Neutrophil (primary cell): ENCODE results near the gene PRKN.

ENCODE experiments used
- H3K27ac ChIP-seq: fragments of 200-600 bp; sonication (generic); 2 replicates; pipeline ENCODE4 v1.5.1; 2016; ENCODE audit warnings: mild to moderate bottlenecking, moderate library complexity
- H3K27me3 ChIP-seq: fragments of 200-600 bp; sonication (generic); 2 replicates; pipeline ENCODE4 v1.6.0; 2016; ENCODE audit warnings: mild to moderate bottlenecking
- H3K36me3 ChIP-seq: fragments of 200-600 bp; sonication (generic); 2 replicates; pipeline ENCODE4 v1.5.1; 2017
- H3K4me1 ChIP-seq, 2 experiments: fragments of 200-600 bp in 1 of 2; sonication (generic) in 1 of 2; 1 replicate in 1 of 2; 2 replicates in 1 of 2; pipeline versions ENCODE4 v1.5.1 to v1.6.1; 2013 to 2016; ENCODE audit warnings: low read depth in 1 of 2, low read length in 1 of 2, mild to moderate bottlenecking in 1 of 2, moderate library complexity in 1 of 2; ENCODE audit not compliant: control insufficient read depth in 1 of 2, insufficient read depth in 1 of 2
- H3K4me3 ChIP-seq, 2 experiments: fragments of 200-600 bp in 1 of 2; sonication (generic) in 1 of 2; 1 replicate in 1 of 2; 2 replicates in 1 of 2; pipeline ENCODE4 v1.5.1; 2013 to 2016; ENCODE audit warnings: low read depth in 1 of 2, low read length in 1 of 2, mild to moderate bottlenecking in 1 of 2, moderate library complexity in 1 of 2
- H3K9me3 ChIP-seq: fragments of 200-600 bp; sonication (generic); 2 replicates; pipeline ENCODE4 v1.5.1; 2016
- CTCF ChIP-seq: fragments of 200-600 bp; sonication (generic); IDR thresholded peaks from 2 replicates; pipeline ENCODE4 v1.5.1; 2016; ENCODE audit warnings: antibody characterized with exemption

The PRKN gene

GRCh38 chr6:162118706-162119105 lies 608.9 kb downstream of the PRKN start:
- no peaks in the 10 kb centered on the region for H3K4me1 ChIP-seq
- H3K9me3 ChIP-seq = no peaks in the 10 kb centered on the region
- no peak overlapping the region for H3K27ac ChIP-seq
- no peak for TF ChIP-seq CTCF
- H3K36me3 ChIP-seq = no peaks in the 10 kb centered on the region
- H3K4me3 ChIP-seq = no peak overlapping the region
- H3K27me3 ChIP-seq = no peaks in the 10 kb centered on the region

DNA sequence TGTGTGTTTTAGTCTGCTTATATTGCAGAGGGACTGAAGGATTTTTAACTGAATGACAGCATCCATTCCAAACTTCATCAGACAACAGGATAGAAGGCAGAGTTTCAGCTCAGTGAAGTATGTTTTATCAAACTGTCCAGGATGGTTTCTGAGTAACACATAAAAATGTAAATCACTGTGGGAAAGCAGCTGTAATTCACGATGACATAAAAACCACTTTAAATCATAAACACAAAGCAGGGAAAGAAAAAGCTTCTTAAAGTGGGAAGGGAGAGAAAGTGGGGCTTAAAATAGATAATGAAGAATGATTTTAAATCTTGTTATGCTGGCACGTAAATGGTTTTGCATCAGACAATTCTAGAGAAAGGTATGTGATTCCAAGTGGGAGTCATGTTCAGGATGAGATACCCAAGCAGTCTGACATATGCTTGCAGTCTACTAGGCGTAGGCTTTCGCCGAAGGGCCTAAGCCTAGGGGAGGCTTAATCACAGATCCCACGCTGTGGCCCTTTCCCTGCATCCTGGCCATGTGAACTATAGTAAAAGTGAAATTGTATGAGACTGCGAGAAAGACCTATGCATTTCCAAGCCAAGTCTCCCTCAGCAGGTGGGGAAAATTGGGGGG lies 610.6 kb downstream of the PRKN start:
- Histone ChIP-seq H3K36me3 (no peaks in the 10 kb centered on the region), H3K27ac (no peak overlapping the region), H3K9me3 (no peaks in the 10 kb centered on the region), H3K27me3 (no peaks in the 10 kb centered on the region), H3K4me3 (no peak overlapping the region), H3K4me1 (no peaks in the 10 kb centered on the region)
- no peak for TF ChIP-seq CTCF

DNA sequence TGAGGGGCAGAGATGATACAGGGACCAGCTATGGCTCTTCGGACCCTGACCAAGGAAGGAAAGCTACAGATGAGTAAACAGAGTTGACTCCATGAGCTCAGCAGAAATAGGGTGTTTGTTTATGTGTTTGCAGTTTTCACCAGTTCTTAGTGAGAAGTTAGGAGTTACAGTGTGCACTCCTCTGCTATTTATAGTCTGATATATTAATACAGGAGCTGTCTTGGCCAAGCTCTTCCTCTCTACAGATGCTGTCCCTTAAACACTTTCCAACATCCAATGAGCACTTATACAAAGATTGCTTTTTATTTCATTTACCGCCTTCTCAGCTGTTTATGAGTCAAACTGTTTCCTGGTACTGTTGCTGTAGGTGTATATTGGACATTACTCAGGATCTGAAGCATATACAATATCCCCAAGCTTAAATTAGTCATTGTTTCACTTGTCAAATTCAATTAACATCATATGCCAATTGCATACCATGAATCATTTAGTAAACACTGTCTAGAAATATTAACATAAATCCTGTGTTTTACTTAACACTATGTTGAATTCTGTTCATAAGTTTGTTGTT lies 618.0 kb downstream of the PRKN start:
- H3K9me3 ChIP-seq = no peaks in the 10 kb centered on the region
- no peaks in the 10 kb centered on the region for H3K27me3 ChIP-seq
- no peak overlapping the region for H3K27ac ChIP-seq
- no peak for TF ChIP-seq CTCF
- H3K36me3 ChIP-seq = no peaks in the 10 kb centered on the region
- H3K4me1 ChIP-seq = no peaks in the 10 kb centered on the region
- no peak overlapping the region for H3K4me3 ChIP-seq

GRCh38 chr6:162108041-162108440 lies 619.5 kb downstream of the PRKN start:
- Histone ChIP-seq H3K36me3 (no peaks in the 10 kb centered on the region), H3K9me3 (no peaks in the 10 kb centered on the region), H3K27me3 (no peaks in the 10 kb centered on the region), H3K27ac (no peak overlapping the region), H3K4me1 (no peaks in the 10 kb centered on the region), H3K4me3 (no peak overlapping the region)
- no peak for TF ChIP-seq CTCF

DNA sequence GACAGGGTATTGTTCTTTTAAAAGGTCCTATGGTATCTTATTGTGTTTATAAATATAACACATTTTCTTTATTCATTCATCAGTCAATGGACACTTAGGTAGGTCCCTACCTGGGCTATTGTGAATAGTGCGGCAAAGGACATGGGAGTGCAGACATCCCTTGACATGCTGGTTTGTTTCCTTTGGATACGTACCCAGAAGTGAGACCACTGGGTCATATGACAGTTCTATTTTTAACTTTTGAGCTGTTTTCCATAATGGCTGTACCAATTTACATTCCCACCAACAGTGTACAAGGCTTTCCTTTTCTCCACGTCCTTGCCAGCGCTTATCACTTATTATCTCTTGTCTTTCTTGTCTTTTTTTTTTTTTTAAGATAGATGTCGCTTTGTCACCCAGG lies 627.5 kb downstream of the PRKN start:
- no peaks in the 10 kb centered on the region for H3K4me1 ChIP-seq
- no peak for TF ChIP-seq CTCF
- H3K27ac ChIP-seq = no peak overlapping the region
- H3K9me3 ChIP-seq = no peaks in the 10 kb centered on the region
- H3K27me3 ChIP-seq = no peaks in the 10 kb centered on the region
- no peaks in the 10 kb centered on the region for H3K36me3 ChIP-seq
- no peak overlapping the region for H3K4me3 ChIP-seq
